Measurements from ENCODE around the gene CSNK1E. TPM values are rescaled to one million over a fixed set of nuclear protein-coding genes. Genes with fewer than 3 reads are reported as not detected.

Gene CSNK1E
- total and polyA plus RNA-seq, 2 of the 8 experiments (the other 6 are each of a cell fraction or from before 2014, with no cell fraction given): 247 to 263 TPM

DNA sequence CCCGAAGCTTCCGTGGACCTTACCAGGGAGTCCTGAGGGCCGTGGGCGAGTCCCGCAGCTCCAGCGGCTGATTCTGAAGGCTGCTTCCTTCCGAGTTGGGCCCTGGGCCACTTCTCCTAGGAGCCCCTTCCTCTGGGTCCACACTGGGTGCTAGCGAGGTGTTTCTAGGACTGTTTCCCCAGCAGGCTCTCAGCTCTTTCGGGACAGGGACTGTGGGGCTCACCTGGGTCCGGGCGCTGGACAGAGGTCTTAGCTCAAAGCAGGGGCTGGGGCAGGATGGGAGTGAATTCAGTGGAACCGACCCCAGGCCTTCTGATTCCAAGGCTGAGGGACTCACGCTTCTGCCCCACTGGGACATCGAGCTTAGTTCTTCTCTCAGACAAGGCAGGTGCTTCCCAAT, 29.3 kb upstream of the CSNK1E start:
- Histone ChIP-seq H3K9me3 (ENCODE audit: insufficient read depth in 2 of 2, low read depth in 1 of 2, low read length in 1 of 2) (no peaks in the 10 kb centered on the region), H3K36me3 (ENCODE audit: control insufficient read depth in 2 of 4, insufficient read depth in 4 of 4, low read length in 3 of 4) (no peaks in the 10 kb centered on the region), H2BK15ac (ENCODE audit: low read length) (no peak overlapping the region; the same call in 1 of the 2 replicates), H3K79me1 (ENCODE audit: low read depth, low read length) (no peaks in the 10 kb centered on the region), H3K56ac (replicated peaks; ENCODE audit: insufficient read length, low read depth, low read length) (no peak overlapping the region), H3K18ac (ENCODE audit: extremely low read depth, low read length) (no peak overlapping the region), H3K4me1 (replicated peaks in 1 of 4; ENCODE audit: control insufficient read depth in 3 of 4, insufficient read depth in 4 of 4, low read length in 3 of 4) (peaks cover 0 to 21% (median 4%) of the 10 kb centered on the region in 4 experiments; a peak in 6 of 7 replicates), H2BK5ac (ENCODE audit: low read depth, low read length) (no peak overlapping the region), H2BK12ac (ENCODE audit: low read depth, low read length) (no peak overlapping the region), H3K27ac (ENCODE audit: low read depth, low read length) (no peak overlapping the region), H3K14ac (ENCODE audit: insufficient read length) (no peak overlapping the region), H3K23me2 (ENCODE audit: low read depth, low read length) (no peaks in the 10 kb centered on the region), H3K23ac (ENCODE audit: insufficient read length) (no peak overlapping the region), H2BK120ac (replicated peaks; ENCODE audit: low read depth, low read length) (no peak overlapping the region), H2BK20ac (ENCODE audit: low read length) (no peak overlapping the region), H2AK5ac (ENCODE audit: low read depth, low read length) (no peak overlapping the region), H3K79me2 (ENCODE audit: control insufficient read depth in 1 of 2, insufficient read depth in 2 of 2, low read length in 2 of 2) (no peaks in the 10 kb centered on the region), H4K8ac (ENCODE audit: extremely low read depth, insufficient read depth, low read length) (no peak overlapping the region), H4K20me1 (replicated peaks in 1 of 2; ENCODE audit: control insufficient read depth in 1 of 2, insufficient read depth in 2 of 2, low read length in 2 of 2) (peaks cover 0 to 14% of the 10 kb centered on the region in 2 experiments), H3K4ac (replicated peaks; ENCODE audit: insufficient read length, low read depth, low read length) (no peak overlapping the region), H3K27me3 (replicated peaks in 1 of 4; ENCODE audit: control insufficient read depth in 3 of 4, extremely low read depth in 1 of 4, insufficient read depth in 3 of 4, low read length in 3 of 4) (no peaks in the 10 kb centered on the region), H3K4me3 (ENCODE audit: extremely low read depth in 1 of 4, insufficient read depth in 2 of 4, low read depth in 3 of 4, low read length in 4 of 4) (no peak overlapping the region), H4K91ac (replicated peaks; ENCODE audit: insufficient read length, low read length) (no peak overlapping the region), H3K9ac (replicated peaks in 1 of 4; ENCODE audit: extremely low read depth in 1 of 4, low read depth in 3 of 4, low read length in 3 of 4) (no peak overlapping the region; a peak in 1 of 7 replicates), H2AFZ (ENCODE audit: low read length) (no peak overlapping the region), H4K5ac (ENCODE audit: insufficient read length, low read depth, low read length) (no peak overlapping the region), H3K4me2 (ENCODE audit: insufficient read depth in 1 of 2, low read depth in 2 of 2, low read length in 2 of 2) (no peak overlapping the region)
- TF ChIP-seq, protein P1, sequence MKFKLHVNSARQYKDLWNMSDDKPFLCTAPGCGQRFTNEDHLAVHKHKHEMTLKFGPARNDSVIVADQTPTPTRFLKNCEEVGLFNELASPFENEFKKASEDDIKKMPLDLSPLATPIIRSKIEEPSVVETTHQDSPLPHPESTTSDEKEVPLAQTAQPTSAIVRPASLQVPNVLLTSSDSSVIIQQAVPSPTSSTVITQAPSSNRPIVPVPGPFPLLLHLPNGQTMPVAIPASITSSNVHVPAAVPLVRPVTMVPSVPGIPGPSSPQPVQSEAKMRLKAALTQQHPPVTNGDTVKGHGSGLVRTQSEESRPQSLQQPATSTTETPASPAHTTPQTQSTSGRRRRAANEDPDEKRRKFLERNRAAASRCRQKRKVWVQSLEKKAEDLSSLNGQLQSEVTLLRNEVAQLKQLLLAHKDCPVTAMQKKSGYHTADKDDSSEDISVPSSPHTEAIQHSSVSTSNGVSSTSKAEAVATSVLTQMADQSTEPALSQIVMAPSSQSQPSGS (IDR thresholded peaks at IDR 0.05; ENCODE audit: low read length): no peak
- no peak for TF ChIP-seq SP1 (IDR thresholded peaks at IDR 0.05; ENCODE audit: low read depth, low read length)
- no peak for TF ChIP-seq HDAC6 (IDR thresholded peaks at IDR 0.05; ENCODE audit: low read depth, low read length)
- no peak for TF ChIP-seq SP4 (IDR thresholded peaks at IDR 0.05; ENCODE audit: low read length)
- WGBS, 2 experiments (ENCODE audit: extremely low coverage in 1 of 2, insufficient coverage in 1 of 2, insufficient read length in 1 of 2, insufficient replicate concordance in 2 of 2, low coverage in 1 of 2, low lambda C conversion rate in 2 of 2, missing lambda C conversion rate in 1 of 2): 86% methylated on average over 13 of the region's 14 CpGs; no CpG with 5 or more reads in 1 of the 2 experiments
- CTCF ChIA-PET (ENCODE audit: partially characterized antibody): interaction anchor here (0.7 to 6.7 kb wide), 6 partner anchors 16 to 65 kb away, joined by 3 to 43 read pairs (median 5); no protein-coding TSS in a partner anchor
- POLR2A ChIA-PET (ENCODE audit: partially characterized antibody): interaction anchor here (0.8 to 8.3 kb wide), 9 partner anchors 11 to 61 kb away, joined by 3 to 84 read pairs (median 6); partner anchors contain the start of gene CSNK1E
- FAIRE-seq: no peak
- peak in 1 of 2 experiments; percentile 45 for DNase-seq (ENCODE audit: low read depth in 1 of 2, low spot score in 2 of 2)

All from H1 (cell line).